HAP-1 (cell line): ENCODE data around the gene UBXN7.
A peak's percentile ranks its signal among the peaks of the same experiment; 100 is the strongest.
"Not testable (repeated sequence)": the region's sequence is repeated elsewhere in the genome, so short reads cannot be mapped to it uniquely, and the experiment has no call there.

ENCODE experiments used
- DNase-seq, 2 experiments: peaks; one replicate each; pipeline ENCODE4 v3.0.0-alpha.2; 2016 to 2020; ENCODE audit warnings: low spot score in 2 of 2
- H3K27me3 ChIP-seq: fragments of 250-450 bp; sonication (Bioruptor Pico); 2 replicates; pipeline ENCODE4 v1.5.1; 2020; ENCODE audit warnings: low read depth, mild to moderate bottlenecking, moderate library complexity
- H3K36me3 ChIP-seq: fragments of 250-450 bp; sonication (Bioruptor Pico); replicated peaks from 2 replicates; pipeline ENCODE4 v1.5.1; 2020; ENCODE audit warnings: mild to moderate bottlenecking
- H3K4me1 ChIP-seq: fragments of 250-450 bp; sonication (Bioruptor Pico); 2 replicates; pipeline ENCODE4 v1.5.1; 2020; ENCODE audit warnings: mild to moderate bottlenecking
- H3K4me3 ChIP-seq: fragments of 250-450 bp; sonication (Bioruptor Pico); 2 replicates; pipeline ENCODE4 v1.5.1; 2020; ENCODE audit warnings: mild to moderate bottlenecking, moderate library complexity
- H3K9me3 ChIP-seq: fragments of 250-450 bp; sonication (Bioruptor Pico); 2 replicates; pipeline ENCODE4 v1.5.1; 2020; ENCODE audit warnings: mild to moderate bottlenecking, moderate library complexity
- in situ Hi-C: fragments of 300-500 bp; cut with MboI; formaldehyde crosslinking; loops from 3 replicates; pipeline ENCODE4 v1.14.3; 2020; ENCODE audit warnings: low sequenced_read_pairs, inconsistent platforms, mixed read lengths

The UBXN7 gene, protein sequence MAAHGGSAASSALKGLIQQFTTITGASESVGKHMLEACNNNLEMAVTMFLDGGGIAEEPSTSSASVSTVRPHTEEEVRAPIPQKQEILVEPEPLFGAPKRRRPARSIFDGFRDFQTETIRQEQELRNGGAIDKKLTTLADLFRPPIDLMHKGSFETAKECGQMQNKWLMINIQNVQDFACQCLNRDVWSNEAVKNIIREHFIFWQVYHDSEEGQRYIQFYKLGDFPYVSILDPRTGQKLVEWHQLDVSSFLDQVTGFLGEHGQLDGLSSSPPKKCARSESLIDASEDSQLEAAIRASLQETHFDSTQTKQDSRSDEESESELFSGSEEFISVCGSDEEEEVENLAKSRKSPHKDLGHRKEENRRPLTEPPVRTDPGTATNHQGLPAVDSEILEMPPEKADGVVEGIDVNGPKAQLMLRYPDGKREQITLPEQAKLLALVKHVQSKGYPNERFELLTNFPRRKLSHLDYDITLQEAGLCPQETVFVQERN

DNA sequence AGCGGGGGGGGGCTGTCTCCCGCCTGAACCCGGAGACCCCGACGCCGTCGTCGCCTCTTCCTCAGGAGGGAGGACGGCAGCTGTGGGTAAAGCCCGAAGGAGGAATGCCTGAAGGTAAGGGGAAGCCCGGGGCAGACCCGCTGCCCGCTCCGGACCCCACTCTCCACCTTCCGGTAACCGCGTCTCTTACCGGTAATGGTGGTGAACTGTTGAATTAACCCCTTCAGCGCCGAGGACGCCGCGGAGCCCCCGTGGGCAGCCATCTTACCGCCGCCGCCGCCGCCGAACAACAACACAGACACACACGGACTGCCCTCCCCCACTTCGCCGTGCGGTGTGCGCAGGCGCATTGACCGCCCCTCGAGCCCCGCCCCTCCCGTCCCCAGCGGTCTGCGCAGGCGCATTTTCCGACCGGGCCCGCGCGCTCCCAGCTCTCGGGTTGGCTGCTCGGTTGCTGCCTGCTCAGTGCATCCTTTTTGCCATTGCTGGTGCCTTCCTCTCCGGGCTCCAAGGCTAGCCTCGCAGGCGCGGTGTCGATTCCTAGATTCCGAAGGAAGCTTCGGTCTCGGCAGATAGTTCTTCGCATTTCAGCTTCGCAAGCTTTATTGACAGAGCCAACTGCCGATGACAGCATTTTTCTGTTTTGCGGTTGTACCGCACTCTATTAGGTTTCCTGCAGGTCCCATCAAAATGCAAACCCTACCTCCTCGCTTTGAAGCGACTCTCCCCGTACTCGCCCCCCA is at the start of gene UBXN7:
Gene UBXN7, minus strand, starts transcription at position 291 of the 743 bp plus-strand sequence. Its CDS starts 28 bp downstream, at position 263.
- in situ Hi-C loops = no loop called here
- DNase-seq = peak; percentile 83 to 96
- H3K4me3 ChIP-seq = peak within 1 kb of the TSS; percentile 97
- H3K9me3 ChIP-seq = no peaks in the 10 kb centered on the region
- peaks cover 8% of the 10 kb centered on the region for H3K36me3 ChIP-seq
- peaks cover 9% of the 10 kb centered on the region for H3K4me1 ChIP-seq
- no peaks in the 10 kb centered on the region for H3K27me3 ChIP-seq

DNA sequence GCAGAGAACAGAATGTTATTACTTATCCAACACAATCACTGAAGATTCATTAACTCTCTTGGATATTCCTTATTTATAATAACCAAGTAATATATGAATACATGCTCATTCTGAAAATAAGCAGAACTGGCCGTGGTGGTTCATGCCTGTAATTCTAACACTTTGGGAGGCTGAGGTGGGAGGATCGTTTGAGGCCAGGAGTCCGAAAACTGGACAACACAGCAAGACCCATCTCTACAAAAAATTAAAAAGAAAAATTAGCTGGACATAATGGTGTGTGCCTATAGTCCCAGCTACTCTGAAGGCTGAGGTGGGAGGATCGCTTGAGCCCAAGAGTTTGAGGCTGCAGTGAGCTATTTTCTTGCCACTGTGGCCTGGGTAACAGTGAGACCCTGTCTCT is 45.5 kb upstream of the UBXN7 start:
- Histone ChIP-seq H3K36me3 (peaks cover 64% of the 10 kb centered on the region), H3K4me3 (no peak overlapping the region), H3K27me3 (no peaks in the 10 kb centered on the region), H3K4me1 (no peaks in the 10 kb centered on the region), H3K9me3 (no peaks in the 10 kb centered on the region)
- DNase-seq = no peak
- in situ Hi-C loops = no loop called here

DNA sequence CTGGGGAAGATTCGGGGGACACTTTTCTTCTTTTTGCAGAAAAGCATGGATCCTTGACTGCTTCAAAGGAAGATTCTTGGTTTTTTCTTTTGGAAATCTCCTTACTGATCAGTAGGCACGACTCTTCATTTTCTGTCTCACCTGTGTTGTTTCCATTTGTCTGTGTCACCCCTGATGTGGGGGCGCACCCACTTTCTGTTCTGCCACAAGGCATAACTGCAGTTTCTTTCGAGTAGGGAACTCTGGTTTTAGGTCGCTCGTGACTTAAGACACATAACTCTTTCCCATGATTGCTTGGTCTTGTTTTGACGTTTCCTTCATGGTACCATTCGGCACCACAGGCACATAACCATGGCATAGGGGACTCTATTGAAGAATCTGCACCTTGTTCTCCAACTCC is 40.1 kb upstream of the UBXN7 start:
- Histone ChIP-seq H3K4me1 (no peaks in the 10 kb centered on the region), H3K36me3 (peaks cover 56% of the 10 kb centered on the region), H3K4me3 (no peak overlapping the region), H3K9me3 (no peaks in the 10 kb centered on the region), H3K27me3 (no peaks in the 10 kb centered on the region)
- no peak for DNase-seq
- in situ Hi-C loops = no loop called here

DNA sequence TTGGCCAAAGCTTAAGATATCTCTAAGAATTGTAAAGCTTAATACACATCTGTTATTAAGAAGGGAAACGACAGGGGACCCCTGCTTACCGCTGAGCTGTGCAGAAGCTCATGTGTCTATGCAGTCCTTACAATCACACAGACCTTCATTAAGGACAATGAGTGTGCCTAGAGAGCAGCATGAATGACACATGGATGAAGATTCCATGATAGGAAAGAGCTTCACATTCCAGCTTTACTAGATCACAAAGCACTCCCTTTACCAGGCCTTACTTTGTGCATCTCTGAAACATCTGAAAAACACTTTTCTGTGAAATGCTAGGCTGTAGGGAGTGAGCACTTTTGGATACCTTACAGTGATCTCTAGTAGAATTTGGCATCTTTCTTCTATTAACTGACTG is 39.3 kb upstream of the UBXN7 start:
- H3K27me3 ChIP-seq = no peaks in the 10 kb centered on the region
- H3K4me3 ChIP-seq = no peak overlapping the region
- no peaks in the 10 kb centered on the region for H3K9me3 ChIP-seq
- peaks cover 49% of the 10 kb centered on the region for H3K36me3 ChIP-seq
- no peak for DNase-seq
- in situ Hi-C loops = no loop called here
- no peaks in the 10 kb centered on the region for H3K4me1 ChIP-seq

DNA sequence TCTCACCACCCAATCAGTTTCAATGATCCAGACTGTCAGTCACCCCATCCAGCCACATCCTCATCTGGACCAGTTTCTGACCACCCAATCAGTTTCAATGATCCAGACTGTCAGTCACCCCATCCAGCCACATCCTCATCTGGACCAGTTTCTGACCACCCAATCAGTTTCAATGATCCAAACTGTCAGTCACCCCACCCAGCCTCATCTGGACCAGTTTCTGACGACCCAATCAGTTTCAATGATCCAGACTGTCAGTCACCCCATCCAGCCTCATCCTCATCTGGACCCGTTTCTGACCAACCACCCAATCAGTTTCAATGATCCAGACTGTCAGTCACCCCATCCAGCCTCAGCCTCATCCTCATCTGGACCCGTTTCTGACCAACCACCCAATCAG is 38.0 kb upstream of the UBXN7 start:
- peaks cover 43% of the 10 kb centered on the region for H3K36me3 ChIP-seq

DNA sequence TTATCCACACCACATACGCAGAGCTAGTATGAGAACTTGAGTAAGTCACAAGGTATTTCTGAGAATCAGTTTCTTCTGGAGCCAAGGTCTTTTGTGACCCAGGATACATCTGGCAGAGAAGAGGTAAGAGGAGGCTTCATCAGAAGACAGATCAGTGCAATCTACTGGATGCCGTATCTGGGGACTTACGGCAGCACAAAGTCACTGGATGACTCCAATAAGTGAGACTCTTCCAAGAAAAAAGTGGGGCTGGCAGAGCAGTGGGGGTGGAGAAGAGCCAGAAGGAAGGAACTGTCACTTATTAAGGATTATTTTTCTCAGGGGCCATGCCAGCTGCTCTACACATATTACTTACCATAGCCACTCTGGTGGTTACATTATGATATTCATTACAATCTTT is 31.6 kb upstream of the UBXN7 start:
- no peaks in the 10 kb centered on the region for H3K27me3 ChIP-seq
- no peaks in the 10 kb centered on the region; the same call in 1 of the 2 replicates for H3K36me3 ChIP-seq
- no peaks in the 10 kb centered on the region for H3K4me1 ChIP-seq
- no peaks in the 10 kb centered on the region for H3K9me3 ChIP-seq
- in situ Hi-C loops = no loop called here
- no peak for DNase-seq
- no peak overlapping the region for H3K4me3 ChIP-seq

More for the DNA sequence above, 38.0 kb upstream of the UBXN7 start:
- DNase-seq, H3K4me3 ChIP-seq, H3K27me3 ChIP-seq, in situ Hi-C loops, H3K9me3 ChIP-seq, H3K4me1 ChIP-seq: not testable (repeated sequence)

DNA sequence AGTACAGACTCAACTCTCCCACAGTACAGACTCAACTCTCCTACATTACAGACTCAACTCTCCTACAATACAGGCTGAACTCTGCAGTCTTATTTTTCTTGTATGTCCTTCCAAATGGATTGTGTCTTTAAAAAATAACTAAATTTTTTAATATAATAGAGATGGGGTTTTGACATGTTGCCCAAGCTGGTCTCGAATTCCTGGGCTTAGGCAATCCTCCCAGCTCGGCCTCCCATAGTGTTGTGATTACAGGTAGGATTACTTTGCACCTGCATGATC is 31.2 kb upstream of the UBXN7 start:
- in situ Hi-C loops = no loop called here
- no peaks in the 10 kb centered on the region for H3K9me3 ChIP-seq
- H3K36me3 ChIP-seq = no peaks in the 10 kb centered on the region
- H3K4me3 ChIP-seq = no peak overlapping the region
- H3K27me3 ChIP-seq = no peaks in the 10 kb centered on the region
- no peak for DNase-seq
- no peaks in the 10 kb centered on the region for H3K4me1 ChIP-seq

DNA sequence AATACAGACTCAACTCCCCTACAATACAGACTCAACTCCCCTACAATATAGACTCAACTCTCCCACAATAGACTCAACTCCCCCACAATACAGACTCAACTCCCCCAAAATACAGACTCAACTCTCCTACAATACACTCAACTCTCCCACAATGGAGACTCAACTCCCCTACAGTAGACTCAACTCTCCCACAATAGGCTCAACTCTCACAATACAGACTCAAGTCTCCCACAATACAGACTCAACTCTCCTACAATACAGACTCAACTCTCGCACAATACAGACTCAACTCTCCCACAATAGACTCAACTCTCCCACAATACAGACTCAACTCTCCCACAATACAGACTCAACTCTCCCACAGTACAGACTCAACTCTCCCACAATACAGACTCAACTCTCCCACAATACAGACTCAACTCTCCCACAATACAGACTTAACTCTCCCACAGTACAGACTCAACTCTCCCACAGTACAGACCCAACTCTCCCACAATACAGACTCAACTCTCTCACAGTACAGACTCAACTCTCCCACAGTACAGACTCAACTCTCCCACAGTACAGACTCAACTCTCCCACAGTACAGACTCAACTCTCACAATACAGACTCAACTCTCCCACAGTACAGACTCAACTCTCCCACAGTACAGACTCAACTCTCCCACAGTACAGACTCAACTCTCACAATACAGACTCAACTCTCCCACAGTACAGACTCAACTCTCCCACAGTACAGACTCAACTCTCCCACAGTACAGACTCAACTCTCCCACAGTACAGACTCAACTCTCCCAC is 30.7 kb upstream of the UBXN7 start:
- H3K27me3 ChIP-seq, H3K9me3 ChIP-seq, in situ Hi-C loops, H3K4me1 ChIP-seq, H3K36me3 ChIP-seq, DNase-seq, H3K4me3 ChIP-seq: not testable (repeated sequence)

DNA sequence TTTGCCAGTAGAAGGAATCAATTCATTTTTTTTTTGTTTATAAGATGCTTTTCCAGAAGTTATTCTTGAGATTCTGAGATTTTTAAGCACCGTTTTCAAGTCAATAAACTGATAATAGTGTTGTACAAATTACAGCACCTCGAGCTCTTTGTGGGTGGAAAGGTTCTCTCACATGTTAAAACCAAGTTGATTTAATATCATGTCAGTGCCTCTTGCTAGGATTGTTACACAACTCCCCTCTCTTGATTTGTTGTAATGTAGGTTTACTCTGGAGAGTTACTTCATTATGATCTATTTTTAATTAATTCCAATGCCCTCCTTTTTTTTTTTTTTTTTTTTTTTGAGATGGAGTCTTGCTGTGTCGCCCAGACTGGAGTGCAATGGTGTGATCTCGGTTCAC is 25.8 kb upstream of the UBXN7 start:
- in situ Hi-C loops = no loop called here
- no peaks in the 10 kb centered on the region for H3K4me1 ChIP-seq
- H3K9me3 ChIP-seq = no peaks in the 10 kb centered on the region
- H3K27me3 ChIP-seq = no peaks in the 10 kb centered on the region
- DNase-seq = no peak
- H3K36me3 ChIP-seq = no peaks in the 10 kb centered on the region
- no peak overlapping the region for H3K4me3 ChIP-seq

DNA sequence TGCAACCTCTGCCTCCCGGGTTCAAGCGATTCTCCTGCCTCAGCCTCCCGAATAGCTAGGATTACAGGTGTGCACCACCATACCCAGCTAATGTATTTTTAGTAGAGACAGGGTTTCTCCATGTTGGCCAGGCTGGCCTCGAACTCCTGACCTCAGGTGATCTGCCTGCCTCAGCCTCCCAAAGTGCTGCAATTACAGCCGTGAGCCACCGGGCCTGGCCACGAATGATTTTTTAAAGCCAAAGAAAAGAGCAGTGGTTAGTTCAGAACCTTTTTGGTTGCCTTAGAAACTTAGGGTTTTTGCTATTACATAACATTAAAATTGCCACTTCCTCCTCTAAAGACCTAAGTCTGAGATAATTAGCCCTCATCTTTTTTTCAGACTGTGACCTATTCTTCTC is 25.2 kb upstream of the UBXN7 start:
- DNase-seq, in situ Hi-C loops, H3K4me1 ChIP-seq, H3K9me3 ChIP-seq, H3K36me3 ChIP-seq, H3K4me3 ChIP-seq, H3K27me3 ChIP-seq: not testable (repeated sequence)

DNA sequence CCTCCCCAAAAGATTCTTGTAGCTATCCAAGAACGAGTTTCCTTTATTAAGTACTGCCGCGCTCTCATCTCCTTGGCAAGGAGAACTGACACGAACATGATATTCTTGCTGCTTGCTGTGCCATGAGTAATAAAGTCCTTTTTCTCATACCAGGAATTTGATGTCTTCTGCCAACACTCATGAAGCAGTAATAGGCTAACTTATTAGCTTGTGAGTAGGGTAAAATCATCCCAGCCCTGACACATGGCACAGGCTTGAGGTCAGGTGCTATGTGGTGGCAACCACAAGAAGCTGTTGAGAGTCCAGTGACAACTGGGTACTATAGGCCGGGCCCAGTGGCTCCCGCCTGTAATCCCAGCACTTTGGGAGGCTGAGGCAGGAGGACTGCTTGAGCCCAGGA is 22.7 kb upstream of the UBXN7 start:
- H3K4me3 ChIP-seq = no peak overlapping the region
- no peaks in the 10 kb centered on the region for H3K27me3 ChIP-seq
- H3K9me3 ChIP-seq = no peaks in the 10 kb centered on the region
- no peak for DNase-seq
- H3K4me1 ChIP-seq = no peaks in the 10 kb centered on the region
- no peaks in the 10 kb centered on the region for H3K36me3 ChIP-seq
- in situ Hi-C loops = no loop called here

DNA sequence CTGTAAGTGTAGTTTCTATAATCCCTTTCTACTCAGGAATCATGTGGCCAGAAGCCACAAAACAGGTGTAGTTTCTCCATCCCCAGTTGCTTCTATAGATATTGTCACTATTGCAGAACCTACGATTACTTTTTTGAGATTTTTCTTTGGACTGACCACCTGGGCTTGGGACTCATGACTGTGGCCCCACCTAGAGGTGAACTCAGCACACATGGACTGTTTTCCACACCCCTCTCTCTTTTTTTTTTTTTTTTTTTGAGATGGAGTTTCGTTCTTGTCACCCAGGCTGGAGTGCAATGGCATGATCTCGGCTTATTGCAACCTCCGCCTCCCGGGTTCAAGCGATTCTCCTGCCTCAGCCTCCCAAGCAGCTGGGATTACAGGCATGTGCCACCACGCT is 13.2 kb upstream of the UBXN7 start:
- H3K4me1 ChIP-seq, H3K9me3 ChIP-seq, H3K4me3 ChIP-seq, in situ Hi-C loops, H3K27me3 ChIP-seq, H3K36me3 ChIP-seq: not testable (repeated sequence)
- DNase-seq = peak in 1 of 2 experiments; percentile 20

DNA sequence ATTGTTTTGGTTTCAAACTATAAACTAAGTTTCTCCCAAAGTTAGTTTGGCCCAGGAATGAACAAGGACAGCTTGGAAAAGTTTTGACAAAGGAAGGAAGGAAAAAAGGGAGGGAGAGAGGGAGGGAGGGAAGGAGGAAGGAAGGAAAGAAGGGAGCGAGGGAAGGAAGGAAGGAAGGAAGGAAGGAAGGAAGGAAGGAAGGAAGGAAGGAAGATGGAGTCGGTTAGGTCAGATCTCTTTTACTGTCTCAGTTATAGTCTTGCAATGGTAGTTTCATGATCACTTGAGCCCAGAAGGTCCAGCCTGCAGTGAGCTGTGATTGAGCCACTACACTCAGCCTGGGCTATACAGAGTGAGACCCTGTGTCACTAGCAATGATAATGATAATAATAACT is 12.3 kb upstream of the UBXN7 start:
- H3K4me3 ChIP-seq = no peak overlapping the region
- H3K27me3 ChIP-seq = no peaks in the 10 kb centered on the region
- in situ Hi-C loops = no loop called here
- no peaks in the 10 kb centered on the region for H3K9me3 ChIP-seq
- DNase-seq = no peak
- peaks cover 9% of the 10 kb centered on the region for H3K4me1 ChIP-seq
- H3K36me3 ChIP-seq = no peaks in the 10 kb centered on the region

DNA sequence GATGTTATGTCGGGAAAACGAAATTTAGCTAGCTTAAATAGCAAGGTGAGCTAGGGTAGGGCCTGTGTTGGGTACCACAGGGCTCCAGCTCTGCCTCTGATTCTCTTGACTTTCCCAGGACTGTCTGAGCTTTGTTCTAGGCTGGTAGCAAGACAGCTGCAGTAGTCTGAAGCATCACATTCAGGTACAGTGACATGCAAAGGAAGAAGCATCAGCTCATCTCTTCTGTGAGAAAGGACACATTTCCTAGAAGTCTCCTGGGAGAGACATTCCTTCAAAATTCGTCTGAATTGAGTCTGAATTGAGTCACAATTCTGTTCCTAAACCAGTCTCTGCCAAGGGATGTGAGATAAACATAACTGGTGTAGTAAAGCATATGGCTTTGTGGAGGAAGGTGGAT is 8.5 kb upstream of the UBXN7 start:
- Histone ChIP-seq H3K9me3 (no peaks in the 10 kb centered on the region), H3K4me3 (no peak overlapping the region), H3K36me3 (no peaks in the 10 kb centered on the region), H3K4me1 (peaks cover 14% of the 10 kb centered on the region), H3K27me3 (no peaks in the 10 kb centered on the region)
- DNase-seq = no peak
- in situ Hi-C loops = no loop called here
